HG03521 (cell line): ENCODE measurements around the gene GDA.
"Not testable (repeated sequence)": the region's sequence is repeated elsewhere in the genome, so short reads cannot be mapped to it uniquely, and the experiment has no call there.

Experiments used
- ATAC-seq: cut with Tn5 transposase; IDR thresholded peaks from one replicate; pipeline ENCODE4 v1.9.1; 2021; ENCODE audit warnings: mild to moderate bottlenecking, moderate library complexity; ENCODE audit not compliant: unreplicated experiment

Gene GDA

DNA sequence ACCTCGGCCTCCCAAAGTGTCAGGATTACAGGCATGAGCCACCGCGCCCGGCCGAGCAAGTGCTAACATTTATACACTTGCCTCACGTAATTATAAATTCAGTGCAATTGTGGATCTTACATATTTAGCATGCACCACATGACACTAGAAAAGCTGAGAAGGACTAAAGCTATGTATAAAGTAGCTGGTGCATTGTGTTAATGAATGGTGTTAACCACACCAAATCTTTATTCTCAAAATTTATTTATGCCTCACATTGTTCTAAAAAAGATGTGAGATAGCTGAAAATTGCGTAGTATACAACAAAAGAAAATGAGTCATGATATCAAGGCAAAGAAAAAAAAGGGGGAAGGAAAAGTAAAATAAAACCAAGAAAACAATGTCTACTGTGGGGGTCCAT lies 54.8 kb downstream of the GDA start:
- no peak for ATAC-seq

GRCh38 chr9:72205513-72205912 lies 56.3 kb downstream of the GDA start:
- peak; percentile 57 for ATAC-seq

- ATAC-seq, result no peak
Measured at GRCh38 chr9:72207278-72207677, 58.0 kb downstream of the GDA start.

GRCh38 chr9:72210522-72210921 lies 61.3 kb downstream of the GDA start:
- no peak for ATAC-seq

DNA sequence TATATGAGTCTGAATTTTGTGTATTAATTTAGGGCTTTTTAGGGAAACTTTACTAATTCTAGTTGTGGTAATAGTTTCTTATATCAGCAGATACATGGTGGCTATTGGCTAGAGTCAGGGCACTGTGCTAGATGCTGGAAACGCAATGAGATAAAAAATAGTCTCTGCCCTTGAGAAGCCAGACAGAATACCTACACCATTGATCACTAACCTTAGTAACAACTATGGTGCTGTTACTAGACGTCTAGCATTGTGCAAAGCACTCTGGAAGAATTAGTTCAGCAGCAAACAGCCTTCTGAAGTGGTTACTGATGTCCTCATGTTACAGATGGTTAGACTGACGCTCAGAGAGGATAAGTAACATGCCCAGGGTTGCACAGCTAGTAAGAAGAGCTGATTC lies 61.8 kb downstream of the GDA start:
- ATAC-seq, result no peak

GRCh38 chr9:72213906-72214305 lies 64.7 kb downstream of the GDA start:
- no peak for ATAC-seq

DNA sequence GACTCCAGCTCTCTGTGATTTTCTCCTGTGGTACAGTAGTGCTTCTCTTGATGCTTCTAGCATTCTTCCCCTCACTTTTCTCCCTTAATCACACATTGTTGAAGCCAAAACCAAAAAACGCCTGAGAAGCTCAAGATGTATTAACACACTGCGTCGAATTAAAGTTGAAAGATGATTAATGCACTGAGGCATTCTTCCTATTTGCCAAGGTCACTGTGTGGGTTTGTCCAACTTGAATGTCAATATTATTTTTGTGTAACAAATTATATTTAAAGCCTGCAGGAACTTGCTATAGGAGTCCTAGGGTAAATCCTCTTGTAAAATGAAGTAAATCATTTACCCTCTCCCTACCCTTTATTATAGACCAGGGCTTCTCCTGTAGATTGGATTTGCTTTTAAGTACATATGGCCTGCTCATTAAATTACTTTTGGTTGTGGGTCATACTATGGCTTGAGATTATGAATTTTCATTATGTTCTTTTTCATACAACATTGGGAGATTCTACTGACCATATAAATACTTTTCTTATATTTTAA lies 68.1 kb downstream of the GDA start:
- no peak for ATAC-seq

DNA sequence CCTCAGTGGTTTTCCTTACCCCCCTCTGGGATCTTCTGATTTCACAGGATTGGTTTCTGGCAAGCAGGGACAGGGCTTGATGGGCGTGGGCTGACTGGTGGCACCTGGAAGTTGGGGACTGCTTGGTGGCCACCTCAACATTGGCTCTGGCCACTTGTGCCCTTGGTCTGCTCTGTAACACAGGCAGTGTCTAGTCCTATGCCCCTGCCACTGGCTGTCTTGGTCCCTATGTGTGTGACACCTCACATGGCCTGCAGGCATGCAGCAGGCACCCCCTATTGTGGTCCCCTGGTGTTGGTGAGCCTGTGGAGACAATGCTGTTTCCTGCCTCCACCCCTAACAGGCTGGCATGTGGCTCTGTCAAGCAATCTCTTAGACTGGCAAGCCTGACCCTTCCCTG lies 71.3 kb downstream of the GDA start:
- no peak for ATAC-seq

- ATAC-seq, result no peak
Measured at GRCh38 chr9:72226146-72226812, 77.0 kb downstream of the GDA start.

GRCh38 chr9:72228282-72228681 lies 79.0 kb downstream of the GDA start:
- no peak for ATAC-seq

DNA sequence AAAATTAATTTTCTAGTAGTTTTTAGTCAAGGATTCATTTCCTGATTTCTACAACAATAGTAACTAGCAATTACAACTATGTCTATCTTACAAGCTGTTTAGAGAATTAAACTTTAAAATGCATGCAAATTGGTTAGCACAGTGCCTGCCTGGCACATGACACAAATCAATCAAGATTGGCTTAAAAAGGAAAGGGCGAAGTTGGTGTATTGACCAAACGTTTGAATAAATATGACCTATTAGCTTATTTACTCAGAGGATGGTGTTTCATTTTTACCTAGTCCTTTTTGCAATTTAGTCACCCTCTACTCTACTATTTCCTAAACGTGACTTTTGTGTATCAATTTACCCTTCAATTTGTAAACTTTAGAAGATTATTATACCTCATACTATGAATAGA lies 83.5 kb downstream of the GDA start:
- no peak for ATAC-seq

DNA sequence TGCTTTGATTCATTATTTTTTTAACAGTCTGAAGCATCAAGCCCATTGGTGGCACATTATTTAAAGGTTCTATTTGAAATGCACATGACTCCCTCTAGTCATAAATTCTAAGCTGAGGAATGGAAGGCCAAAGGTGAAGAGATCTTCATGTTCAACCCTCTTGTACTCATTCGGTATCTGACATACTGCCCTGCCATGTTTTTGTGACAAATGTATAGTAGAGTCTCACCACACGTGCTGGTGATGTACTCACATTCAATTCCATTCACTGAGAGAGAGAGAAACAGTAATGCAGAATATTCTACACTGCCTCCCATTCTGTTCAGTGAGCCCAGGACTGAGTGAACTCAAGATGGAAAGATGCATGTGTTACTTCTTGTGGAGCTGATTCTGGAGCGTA lies 98.3 kb downstream of the GDA start:
- ATAC-seq, result no peak

GRCh38 chr9:72251589-72251988 lies 102.3 kb downstream of the GDA start:
- ATAC-seq, result no peak

DNA sequence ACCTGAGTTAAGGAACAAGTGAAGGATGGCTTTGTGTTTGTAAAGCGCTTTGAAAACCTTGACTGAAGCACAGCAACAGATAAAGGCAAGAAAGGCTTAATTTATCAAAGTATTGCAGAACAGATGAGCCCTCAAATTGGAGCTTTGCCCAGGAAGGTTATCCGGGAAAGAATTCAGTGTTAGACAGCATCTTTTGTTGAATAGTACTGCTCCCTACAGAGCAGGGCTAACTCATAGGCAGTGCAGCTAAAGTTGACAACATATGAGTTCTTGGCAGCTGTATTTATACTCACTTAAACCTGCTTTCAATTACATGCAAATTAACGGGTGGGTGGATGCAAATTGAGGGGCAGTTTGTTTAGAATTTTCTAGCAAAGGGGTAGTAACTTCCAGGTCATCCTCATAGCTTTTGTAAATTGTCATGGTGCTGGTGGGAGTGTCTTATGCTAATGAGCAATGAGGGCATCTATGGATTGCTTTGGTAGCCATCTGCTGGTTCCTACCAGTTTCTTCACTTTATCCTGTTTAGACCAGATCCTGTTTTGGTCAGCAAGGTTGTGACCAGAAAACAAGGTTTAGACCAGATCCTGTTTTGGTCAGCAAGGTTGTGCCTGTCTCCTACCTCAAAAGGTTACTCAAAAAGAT lies 105.8 kb downstream of the GDA start:
- ATAC-seq, result no peak

GRCh38 chr9:72255569-72255968 lies 106.3 kb downstream of the GDA start:
- no peak for ATAC-seq

- ATAC-seq, result no peak
Measured at GRCh38 chr9:72256931-72257330, 107.7 kb downstream of the GDA start.

- no peak for ATAC-seq
Measured at GRCh38 chr9:72257814-72258213, 108.6 kb downstream of the GDA start.

- no peak for ATAC-seq
Measured at GRCh38 chr9:72262063-72262462, 112.8 kb downstream of the GDA start.

DNA sequence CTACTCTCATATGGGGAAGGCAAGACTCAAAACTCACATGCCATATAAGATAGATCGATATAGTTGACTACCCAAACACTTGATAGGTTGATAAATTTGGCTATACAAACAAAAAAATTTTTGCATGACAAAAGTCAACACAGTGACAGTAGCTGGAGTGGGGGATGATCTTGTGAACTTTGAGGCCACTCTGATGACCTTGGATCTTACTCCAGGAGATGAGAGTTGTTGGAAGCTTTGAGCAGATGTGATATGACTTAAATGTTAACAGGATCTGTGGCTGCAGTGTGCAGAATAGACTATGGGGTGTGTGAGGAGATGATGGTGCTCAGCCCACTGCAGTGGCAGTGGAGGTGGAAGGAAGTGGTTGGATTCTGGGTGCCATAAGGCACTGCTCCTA lies 114.3 kb downstream of the GDA start:
- ATAC-seq, result no peak

DNA sequence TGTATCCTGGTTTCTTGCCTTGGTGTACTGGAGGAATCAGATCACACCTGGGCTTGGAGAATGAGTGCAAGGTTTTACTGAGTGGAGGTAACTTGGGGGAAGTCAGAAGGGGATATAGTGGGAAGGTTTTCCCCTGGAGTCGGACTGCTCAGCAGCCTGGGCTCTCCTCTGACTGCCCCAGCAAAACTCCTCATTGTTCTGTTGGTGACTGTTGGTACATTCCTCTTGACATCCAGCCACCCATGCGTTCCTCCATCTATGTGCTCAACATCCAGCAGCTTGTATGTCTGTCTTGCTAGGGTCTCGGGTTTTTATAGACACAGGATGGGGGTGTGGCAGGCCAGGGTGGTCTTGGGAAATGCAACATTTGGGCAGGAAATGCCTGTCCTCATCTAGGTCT lies 119.7 kb downstream of the GDA start:
- ATAC-seq, result no peak

- not testable (repeated sequence) for ATAC-seq
Measured at GRCh38 chr9:72270359-72270758, 121.1 kb downstream of the GDA start.

DNA sequence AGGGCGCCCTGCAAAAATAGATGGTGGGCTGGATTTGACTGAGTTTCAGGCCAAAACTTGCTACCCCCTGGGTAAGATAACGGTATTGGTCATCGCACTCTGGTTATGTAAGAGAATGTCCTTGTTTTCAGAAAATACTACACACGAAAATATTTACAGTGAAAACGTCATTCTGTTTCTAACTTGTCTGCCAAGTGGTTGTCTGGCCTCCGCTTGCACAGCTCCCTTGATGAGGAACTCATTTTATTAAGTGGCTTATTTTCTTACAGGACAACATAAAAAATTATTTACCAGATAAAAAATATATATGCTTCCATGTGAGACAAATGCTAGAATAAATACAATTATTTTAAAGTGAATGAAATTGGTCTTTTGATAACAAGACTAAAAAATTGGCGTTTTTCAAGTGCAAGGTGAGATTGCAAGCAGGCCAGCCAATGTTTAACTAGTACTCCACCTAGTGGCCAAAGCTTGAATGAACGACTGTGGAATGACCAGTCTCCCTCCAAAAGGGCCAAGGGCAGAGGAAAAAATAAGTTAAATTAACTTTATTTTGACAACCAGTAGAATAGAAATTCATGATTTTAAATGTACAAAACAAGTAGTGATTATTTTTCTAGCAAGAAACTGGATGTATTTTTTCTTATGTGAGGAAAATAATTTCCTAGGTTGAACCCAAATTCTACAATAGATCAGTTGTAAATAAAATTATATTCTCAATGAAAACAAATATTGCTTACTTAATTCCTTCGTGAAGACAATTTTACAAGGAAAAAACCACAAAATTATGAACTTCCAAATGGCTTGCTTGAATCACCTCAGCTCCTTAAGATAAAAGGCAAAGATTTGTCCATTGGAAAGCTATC lies 122.6 kb downstream of the GDA start:
- ATAC-seq, result no peak
